ENCODE data around the gene PIGO. TPM values are rescaled to one million over a fixed set of nuclear protein-coding genes. Genes with fewer than 3 reads are reported as not detected.

Gene PIGO
- total and polyA plus RNA-seq, 2 of the 4 experiments (the other 2 are of a cell fraction) = 9.3 to 18.2 TPM

DNA sequence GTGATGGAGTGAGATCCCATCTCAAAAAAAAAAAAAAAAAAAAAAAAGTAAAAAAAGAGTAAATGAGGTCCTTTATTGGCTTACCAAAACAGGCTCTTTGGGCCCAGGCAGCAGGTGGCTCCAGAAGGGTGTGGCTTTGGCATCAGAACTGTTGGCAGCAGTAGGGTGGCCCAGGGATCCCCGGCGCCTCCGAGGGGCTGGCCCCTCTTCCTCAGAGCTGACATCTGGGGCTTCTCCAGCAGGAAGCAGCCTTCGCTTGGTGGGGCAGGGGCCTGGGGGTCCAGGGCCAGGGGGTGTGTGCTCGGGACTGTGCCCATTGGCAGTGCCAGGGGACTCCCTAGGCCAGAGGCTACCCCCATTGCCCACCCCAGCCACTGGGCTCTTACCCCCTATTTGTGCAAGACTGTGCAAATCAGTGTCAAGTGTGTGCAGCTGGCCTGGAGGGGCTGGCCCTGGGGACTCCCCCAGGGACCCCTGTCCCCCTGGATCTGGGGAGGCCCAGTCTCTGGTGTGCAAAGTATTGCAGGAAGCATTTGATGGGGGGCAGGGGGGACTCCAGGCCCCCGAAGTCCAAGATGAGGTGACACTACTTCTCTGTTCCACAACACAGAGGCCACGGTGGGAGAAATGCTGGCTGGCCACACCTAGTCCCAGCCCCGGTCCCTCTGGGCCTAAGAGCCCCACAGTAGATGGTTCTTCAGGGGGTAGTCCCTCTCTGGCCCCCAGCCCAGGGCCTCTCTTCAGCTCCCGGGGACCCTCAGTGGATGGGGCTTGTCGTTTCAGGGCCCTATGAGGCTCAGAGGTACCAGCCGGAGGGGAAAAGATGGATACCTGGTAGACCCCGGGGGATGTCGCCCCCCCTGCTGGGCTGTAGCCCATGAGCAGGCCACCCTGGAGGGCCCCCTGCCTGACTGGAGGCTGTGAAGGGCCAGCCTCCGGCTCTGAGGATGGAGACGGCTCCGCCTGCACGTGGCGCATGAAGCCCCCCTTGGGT lies 11.2 kb upstream of the PIGO start:
- peaks cover 9% of the 10 kb centered on the region; the same call in 1 of the 2 replicates for H4K20me1 ChIP-seq (ENCODE audit: insufficient read depth, low read length)
- peaks cover 33% of the 10 kb centered on the region for H3K36me3 ChIP-seq (ENCODE audit: control insufficient read depth, insufficient read depth, low read length)
- no peak overlapping the region for H3K27ac ChIP-seq (ENCODE audit: insufficient read depth, low read length)
- ChIA-PET POLR2A (ENCODE audit: unreplicated experiment) (interaction anchor here (0.6 kb wide), 1 partner anchor 622 kb away, joined by 3 read pairs; no protein-coding TSS in a partner anchor), CTCF (no interaction called here)
- no peak overlapping the region for H3K9ac ChIP-seq (ENCODE audit: low read depth, low read length)
- H3K4me3 ChIP-seq (ENCODE audit: insufficient read depth, low read depth, low read length) = no peak overlapping the region
- H3K4ac ChIP-seq (ENCODE audit: low read depth, low read length) = no peak overlapping the region
- H4K91ac ChIP-seq (ENCODE audit: insufficient read depth, low read depth, low read length) = no peak overlapping the region
- no peaks in the 10 kb centered on the region for H3K9me3 ChIP-seq (ENCODE audit: control insufficient read depth, insufficient read depth, low read length)
- H2BK120ac ChIP-seq (ENCODE audit: low read depth, low read length) = no peak overlapping the region
- H2AK5ac ChIP-seq (ENCODE audit: low read depth, low read length) = no peak overlapping the region
- in situ Hi-C loops (cut with MboI; ENCODE audit: low sequenced_read_pairs) (no loop called here), intact Hi-C loops (cut with micrococcal nuclease) (no loop called here), dilution Hi-C loops (cut with HindIII; ENCODE audit: low sequenced_read_pairs, unreplicated experiment) (no loop called here)
- H3K23ac ChIP-seq (ENCODE audit: low read depth, low read length) = no peak overlapping the region
- 100% methylated on average over 2 of the region's 18 CpGs; no CpG with 5 or more reads in 1 of the 2 experiments for WGBS, 2 experiments (ENCODE audit: extremely low coverage in 2 of 2, insufficient read length in 1 of 2)
- no peak overlapping the region for H4K5ac ChIP-seq (ENCODE audit: low read depth, low read length)
- peaks cover 16% of the 10 kb centered on the region for H3K4me1 ChIP-seq (ENCODE audit: control insufficient read depth, insufficient read depth, low read length)
- H2BK5ac ChIP-seq (ENCODE audit: low read depth, low read length, poor library complexity, severe bottlenecking) = no peak overlapping the region
- H3K14ac ChIP-seq (replicated peaks; ENCODE audit: low read depth, low read length) = no peak overlapping the region
- no peak overlapping the region for H4K8ac ChIP-seq (ENCODE audit: low read depth in 2 of 2, low read length in 2 of 2)
- ATAC-seq (ENCODE audit: low read depth) (no peak), DNase-seq (no peak)
- H3K18ac ChIP-seq (ENCODE audit: low read depth, low read length) = no peak overlapping the region
- BruUV-seq (replicated peaks) = no TSS peak
- H3K4me2 ChIP-seq (ENCODE audit: low read depth, low read length) = no peak overlapping the region
- no peaks in the 10 kb centered on the region for H3K27me3 ChIP-seq (ENCODE audit: control insufficient read depth, insufficient read depth, low read length)
- no peak overlapping the region for H2AK9ac ChIP-seq (replicated peaks; ENCODE audit: low read depth, low read length, poor library complexity)
- H2BK20ac ChIP-seq (ENCODE audit: low read depth, low read length) = no peak overlapping the region
- peaks cover 21 to 44% of the 10 kb centered on the region in 2 experiments; a peak in 3 of 4 replicates for H3K79me1 ChIP-seq (ENCODE audit: low read depth in 1 of 2, low read length in 2 of 2)
- H3K9me1 ChIP-seq (ENCODE audit: insufficient read depth, low read length) = peaks cover 22% of the 10 kb centered on the region
- no peak overlapping the region for H2BK15ac ChIP-seq (ENCODE audit: low read depth, low read length)
- H3K56ac ChIP-seq (ENCODE audit: extremely low read depth, insufficient read depth, low read length) = no peak overlapping the region
- no peak overlapping the region for H2AFZ ChIP-seq (replicated peaks; ENCODE audit: low read length, poor library complexity)
- TF ChIP-seq RFX5 (IDR thresholded peaks at IDR 0.05; ENCODE audit: low read depth, low read length) = no peak
